Ishikawa (cell line): ENCODE data around the gene POLN.

Experiments used
- CEBPB ChIP-seq: IDR thresholded peaks from 2 replicates; pipeline ENCODE4 v1.6.1; 2012
- CREB1 ChIP-seq: IDR thresholded peaks from 2 replicates; pipeline ENCODE4 v1.6.1; 2012; ENCODE audit warnings: low read depth
- EGR1 ChIP-seq: IDR thresholded peaks from 2 replicates; pipeline ENCODE4 v1.6.1; 2012
- EP300 ChIP-seq: IDR thresholded peaks from 2 replicates; pipeline ENCODE4 v1.6.1; 2012; ENCODE audit warnings: borderline replicate concordance
- FOXM1 ChIP-seq: IDR thresholded peaks from 2 replicates; pipeline ENCODE4 v1.6.1; 2012; ENCODE audit warnings: low read depth, borderline replicate concordance
- MAX ChIP-seq: IDR thresholded peaks from 2 replicates; pipeline ENCODE4 v1.6.1; 2012
- NFIC ChIP-seq: IDR thresholded peaks from 2 replicates; pipeline ENCODE4 v1.6.1; 2012
- RAD21 ChIP-seq: IDR thresholded peaks from 2 replicates; pipeline ENCODE4 v1.6.1; 2012; ENCODE audit warnings: low read depth
- REST ChIP-seq: IDR thresholded peaks from 2 replicates; pipeline ENCODE4 v1.6.1; 2012; ENCODE audit warnings: low read depth, mild to moderate bottlenecking
- TAF1 ChIP-seq: IDR thresholded peaks from 2 replicates; pipeline ENCODE4 v1.6.1; 2012; ENCODE audit warnings: low read depth, mild to moderate bottlenecking
- TCF12 ChIP-seq: IDR thresholded peaks from 2 replicates; pipeline ENCODE4 v1.6.1; 2012; ENCODE audit warnings: low read depth
- TEAD4 ChIP-seq: IDR thresholded peaks from 2 replicates; pipeline ENCODE4 v1.6.1; 2012
- USF1 ChIP-seq: IDR thresholded peaks from 2 replicates; pipeline ENCODE4 v1.6.1; 2012
- YY1 ChIP-seq: IDR thresholded peaks from 2 replicates; pipeline ENCODE4 v1.6.1; 2012; ENCODE audit warnings: low read depth
- ZBTB7A ChIP-seq: IDR thresholded peaks from 2 replicates; pipeline ENCODE4 v1.6.1; 2012; ENCODE audit warnings: low read depth

POLN gene

GRCh38 chr4:2155246-2155645, 86.7 kb downstream of the POLN start:
- TF ChIP-seq CREB1: no peak
- no peak for TF ChIP-seq NFIC
- no peak for TF ChIP-seq RAD21
- TF ChIP-seq YY1: no peak
- TF ChIP-seq ZBTB7A: no peak
- no peak for TF ChIP-seq EP300
- no peak for TF ChIP-seq FOXM1
- no peak for TF ChIP-seq EGR1
- no peak for TF ChIP-seq TAF1
- TF ChIP-seq TEAD4: no peak
- TF ChIP-seq CEBPB: no peak
- TF ChIP-seq REST: no peak
- no peak for TF ChIP-seq USF1
- no peak for TF ChIP-seq TCF12
- no peak for TF ChIP-seq MAX

GRCh38 chr4:2154215-2154740, 87.6 kb downstream of the POLN start:
- TF ChIP-seq YY1 (no peak), CREB1 (no peak), TAF1 (no peak), RAD21 (no peak)

GRCh38 chr4:2151544-2151943, 90.4 kb downstream of the POLN start:
- TF ChIP-seq REST (no peak), USF1 (no peak), NFIC (no peak), RAD21 (no peak), TEAD4 (no peak), CEBPB (no peak)

GRCh38 chr4:2150076-2150475, 91.8 kb downstream of the POLN start:
- no peak for TF ChIP-seq CREB1
- no peak for TF ChIP-seq MAX
- TF ChIP-seq CEBPB: no peak
- no peak for TF ChIP-seq REST
- TF ChIP-seq FOXM1: no peak
- no peak for TF ChIP-seq TCF12
- TF ChIP-seq USF1: no peak
- TF ChIP-seq NFIC: no peak
